Cardiac fibroblast (primary cell): ENCODE data around the gene PRDM2.

ENCODE experiments used
- DNase-seq, 2 donors: peaks; one replicate each; pipeline versions ENCODE4 v3.0.0 to v3.0.0-alpha.2; 2010; ENCODE audit warnings: low read depth in 2 of 2
- H3K4me3 ChIP-seq, 2 donors: replicated peaks in 1 of 2; 1 replicate in 1 of 2; 2 replicates in 1 of 2; pipeline ENCODE4 v1.5.1; 2011; ENCODE audit warnings: low read depth in 2 of 2, low read length in 2 of 2, mild to moderate bottlenecking in 2 of 2, moderate library complexity in 1 of 2
- CTCF ChIP-seq: IDR thresholded peaks from one replicate; pipeline ENCODE4 v1.5.1; 2011; ENCODE audit warnings: low read depth, mild to moderate bottlenecking, low read length, inconsistent platforms

PRDM2 gene

GRCh38 chr1:13763222-13763621, 63.2 kb downstream of the PRDM2 start:
- DNase-seq: no peak
- H3K4me3 ChIP-seq: no peak overlapping the region
- no peak for TF ChIP-seq CTCF

DNA sequence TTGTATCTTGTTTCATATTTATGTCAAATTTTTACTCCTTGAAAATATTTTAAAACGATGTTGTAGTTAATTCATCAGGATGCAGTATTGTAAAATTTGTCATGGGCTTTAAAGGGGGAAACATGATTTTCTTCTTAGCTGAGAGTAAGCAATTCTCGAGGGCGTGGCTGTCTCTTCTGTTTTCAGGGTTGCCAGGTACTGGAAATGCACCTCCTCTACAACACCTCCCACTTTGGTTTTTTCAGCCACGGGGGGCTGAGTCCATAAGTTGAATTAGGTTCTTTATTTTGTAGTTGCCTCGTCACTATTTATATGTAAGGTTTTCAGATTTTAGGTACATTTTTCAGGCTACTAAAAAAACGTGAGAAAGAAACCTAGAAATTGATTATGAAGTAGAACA, 64.0 kb downstream of the PRDM2 start:
- DNase-seq: no peak
- no peak for TF ChIP-seq CTCF
- no peak overlapping the region for H3K4me3 ChIP-seq

DNA sequence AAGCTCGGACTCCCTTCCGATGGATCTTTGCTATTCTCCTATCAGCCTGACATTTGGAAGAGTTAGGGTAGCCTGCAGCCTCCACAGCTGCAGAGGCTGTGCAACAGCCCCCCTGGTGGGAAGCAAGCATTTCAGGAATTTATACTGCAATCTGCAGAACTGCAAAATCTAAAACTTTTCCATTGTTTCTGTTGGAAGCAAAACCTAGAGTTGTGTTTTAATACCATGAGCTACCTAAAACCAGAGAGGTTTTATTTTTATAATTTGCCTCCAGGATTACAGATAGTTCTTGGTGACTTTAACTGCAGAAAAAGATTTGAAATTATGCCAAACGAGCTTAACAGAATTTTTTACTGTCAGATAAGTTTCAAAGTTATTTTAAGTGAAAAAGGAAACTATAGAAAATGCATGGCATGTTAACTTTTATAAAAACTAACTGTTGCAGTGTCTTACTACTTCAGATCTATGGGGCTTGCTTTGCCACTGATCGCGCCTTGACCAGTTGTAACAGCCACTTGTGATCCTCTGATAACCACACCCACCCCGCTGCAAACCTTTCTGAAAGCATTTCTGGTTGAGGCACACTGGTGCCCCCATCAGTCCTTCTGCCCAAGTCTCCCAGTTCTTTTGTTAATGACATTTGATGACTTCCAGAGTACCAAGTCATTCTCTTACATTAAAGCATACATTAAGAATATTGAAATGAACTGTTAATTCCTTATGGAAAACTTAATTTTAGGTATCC, 64.8 kb downstream of the PRDM2 start:
- no peak for TF ChIP-seq CTCF
- peak in 1 of 2 donors; percentile 65 for DNase-seq
- no peak overlapping the region for H3K4me3 ChIP-seq

- no peak for TF ChIP-seq CTCF
- DNase-seq: peak; percentile 38 to 62
These were observed 66.9 kb downstream of the PRDM2 start for GRCh38 chr1:13766592-13767564.

GRCh38 chr1:13769212-13769611, 69.2 kb downstream of the PRDM2 start:
- no peak overlapping the region for H3K4me3 ChIP-seq
- TF ChIP-seq CTCF: no peak
- DNase-seq: no peak

More at GRCh38 chr1:13766592-13767564, 66.9 kb downstream of the PRDM2 start:
- no peak overlapping the region for H3K4me3 ChIP-seq

DNA sequence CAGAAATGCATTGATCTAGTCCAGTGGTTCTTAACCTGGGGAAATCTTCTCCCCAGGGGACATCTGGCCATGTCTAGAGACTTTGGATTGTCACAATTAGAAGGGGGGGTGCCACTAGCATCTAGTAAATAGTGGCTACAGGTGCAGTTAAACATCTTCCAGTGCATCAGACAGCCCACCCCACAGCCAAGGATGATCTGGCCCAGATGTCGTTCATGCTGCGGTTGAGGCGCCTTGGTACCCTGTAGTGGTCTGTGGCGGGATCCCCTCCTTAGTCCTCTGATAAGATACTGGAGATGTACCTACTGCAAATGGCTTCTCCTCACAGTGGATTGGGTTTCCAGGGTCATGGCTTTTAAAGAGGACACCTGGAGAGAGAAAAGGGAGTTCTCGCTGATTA, 69.8 kb downstream of the PRDM2 start:
- H3K4me3 ChIP-seq: no peak overlapping the region
- no peak for DNase-seq
- TF ChIP-seq CTCF: no peak
